Spinal cord (tissue), 10 donors: ENCODE data around the gene PMVK. TPM values are rescaled to one million over a fixed set of nuclear protein-coding genes. Genes with fewer than 3 reads are reported as not detected.
A peak's percentile ranks its signal among the peaks of the same experiment; 100 is the strongest.
"Not testable (repeated sequence)": the region's sequence is repeated elsewhere in the genome, so short reads cannot be mapped to it uniquely, and the experiment has no call there.

Experiments used
- DNase-seq, 6 donors: peaks; one replicate each; pipeline versions ENCODE4 v3.0.0 to v3.0.0-alpha.2; 2013 to 2015; ENCODE audit warnings: low spot score in 6 of 6, low read depth in 4 of 6
- H3K27ac ChIP-seq: one replicate; pipeline ENCODE4 v1.5.1; 2013; ENCODE audit warnings: low read depth, low read length, control low read depth
- H3K27me3 ChIP-seq: one replicate; pipeline ENCODE4 v1.6.1; 2013; ENCODE audit warnings: low read length; ENCODE audit not compliant: control insufficient read depth, insufficient read depth
- H3K36me3 ChIP-seq: one replicate; pipeline ENCODE4 v1.6.1; 2013; ENCODE audit warnings: low read length; ENCODE audit not compliant: control insufficient read depth, insufficient read depth
- H3K4me1 ChIP-seq: one replicate; pipeline ENCODE4 v1.6.1; 2013; ENCODE audit warnings: low read length; ENCODE audit not compliant: control insufficient read depth, insufficient read depth
- H3K4me3 ChIP-seq: one replicate; pipeline ENCODE4 v1.5.1; 2013; ENCODE audit warnings: low read depth, low read length, control low read depth
- H3K9me3 ChIP-seq: one replicate; pipeline ENCODE4 v1.6.1; 2013; ENCODE audit warnings: low read length; ENCODE audit not compliant: control insufficient read depth, insufficient read depth
- WGBS: methylation state at CpG from one replicate; pipeline ENCODE4 v1.1.5; 2013; ENCODE audit warnings: missing lambda C conversion rate; ENCODE audit not compliant: insufficient coverage; 5-methylcytosine and 5-hydroxymethylcytosine counted together
- long read RNA-seq, 4 donors: transcript quantifications; one replicate each; lab custom pipeline, GENCODE V29; 2026
- polyA plus RNA-seq, 2 donors: library from polyadenylated mRNA; unstranded; fragments of 120-200 nt; gene quantifications; one replicate each; pipeline ENCODE4 v1.2.1, GENCODE V29; 2013; ENCODE audit not compliant: insufficient read length in 2 of 2
- total RNA-seq, 2 donors: library from RNA; depleted of rRNA in 1 of 2; stranded (reverse); fragments of 120-200 nt in 1 of 2; fragments of >200 nt in 1 of 2; gene quantifications; one replicate each; pipeline versions ENCODE4 v1.2.3 to v1.2.4, GENCODE V29; 2013 to 2014
- donor health status: healthy.

The PMVK gene
- total RNA-seq: 10 to 100 TPM; 10.6 to 15.3 TPM
- 10 to 100 TPM; 43.2 to 45.3 TPM for polyA plus RNA-seq
- long read RNA-seq, donor 1, transcript PMVK-201 (5 exons, 1,280 nt): major isoform, 38 of 79 reads
- long read RNA-seq, donor 1, partial matches to known transcripts: 41 of 79 reads
- long read RNA-seq, donor 1, other reads (novel, unspliced or antisense): 0 of 79 reads
- long read RNA-seq, donor 2, transcript PMVK-201 (5 exons, 1,280 nt): major isoform, 16 of 26 reads
- long read RNA-seq, donor 2, partial matches to known transcripts: 10 of 26 reads
- long read RNA-seq, donor 2, other reads (novel, unspliced or antisense): 0 of 26 reads
- long read RNA-seq, donor 3, transcript PMVK-201 (5 exons, 1,280 nt): major isoform, 15 of 32 reads
- long read RNA-seq, donor 3, partial matches to known transcripts: 17 of 32 reads
- long read RNA-seq, donor 3, other reads (novel, unspliced or antisense): 0 of 32 reads
- long read RNA-seq, donor 4, transcript PMVK-201 (5 exons, 1,280 nt): major isoform, 37 of 99 reads
- long read RNA-seq, donor 4, partial matches to known transcripts: 62 of 99 reads
- long read RNA-seq, donor 4, other reads (novel, unspliced or antisense): 0 of 99 reads

DNA sequence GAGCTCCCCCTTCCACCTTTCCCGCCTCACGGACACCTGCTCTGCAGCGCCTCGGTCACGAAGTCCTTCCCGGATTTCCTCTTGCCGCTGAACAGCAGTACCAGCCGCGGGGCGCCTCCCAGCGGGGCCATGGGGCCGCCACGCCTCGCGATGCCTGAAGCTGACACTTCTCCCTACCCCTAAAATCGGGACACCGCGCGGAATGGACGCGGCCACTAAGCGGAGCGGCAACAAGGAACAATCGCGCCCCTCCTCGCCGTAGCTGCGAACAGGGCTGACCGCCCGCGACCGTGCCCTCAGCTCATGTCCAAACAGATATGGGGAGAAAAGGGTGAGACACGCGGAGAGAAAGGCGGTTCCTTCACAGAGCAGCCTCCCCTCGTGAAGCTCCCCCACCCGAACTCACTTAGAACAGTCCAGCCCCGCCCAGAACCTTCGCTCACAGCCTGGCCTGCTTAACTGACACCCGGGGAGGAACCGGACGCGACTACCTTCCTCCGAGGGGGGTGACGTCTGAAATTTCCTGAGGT, at the start of gene PMVK:
PMVK (minus strand) TSS at position 165 of the 530 bp plus-strand sequence; CDS start at position 131, 34 bp downstream.
- peaks cover 5% of the 10 kb centered on the region for H3K36me3 ChIP-seq
- peak; percentile 91 to 99 (median 94) for DNase-seq
- H3K27me3 ChIP-seq: no peaks in the 10 kb centered on the region
- H3K9me3 ChIP-seq: no peaks in the 10 kb centered on the region
- H3K4me1 ChIP-seq: peaks cover 35% of the 10 kb centered on the region
- peak within 1 kb of the TSS; percentile 99 for H3K27ac ChIP-seq
- 0% methylated on average over 43 of the region's 45 CpGs for WGBS
- H3K4me3 ChIP-seq: peak within 1 kb of the TSS; percentile 99

DNA sequence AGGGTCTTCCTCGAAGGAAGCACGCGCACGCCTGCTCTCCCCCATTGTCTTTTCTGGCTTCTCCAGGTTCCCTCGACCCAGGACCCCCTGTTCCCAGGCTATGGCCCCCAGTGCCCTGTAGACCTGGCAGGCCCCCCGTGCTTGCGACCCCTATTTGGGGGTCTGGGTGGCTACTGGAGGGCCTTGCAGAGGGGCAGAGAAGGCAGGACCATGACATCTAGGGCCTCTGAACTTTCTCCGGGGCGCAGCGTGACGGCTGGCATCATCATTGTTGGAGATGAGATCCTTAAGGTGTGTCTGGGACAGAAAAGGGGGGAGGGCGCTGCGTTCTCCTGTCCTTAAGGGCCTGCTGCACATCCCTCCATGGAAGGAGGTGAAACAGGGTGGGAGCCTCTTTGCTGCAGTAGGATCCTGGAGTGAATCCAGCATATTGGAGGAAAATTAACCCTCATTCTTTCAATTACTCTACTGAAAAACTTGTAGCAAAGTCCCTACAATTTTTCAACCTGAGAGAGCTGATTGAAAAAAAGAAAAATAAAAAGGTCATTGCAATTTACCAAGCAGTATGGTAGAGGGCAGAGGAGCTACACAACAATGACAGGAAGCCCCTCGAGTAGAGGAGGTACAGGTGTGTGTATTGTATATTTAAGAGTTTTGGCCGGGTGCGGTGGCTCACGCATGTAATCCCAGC, 47.4 kb upstream of the PMVK start:
- 16% methylated on average over 14 of the region's 17 CpGs for WGBS
- H3K27ac ChIP-seq: peak overlapping the region; percentile 67
- H3K9me3 ChIP-seq: no peaks in the 10 kb centered on the region
- H3K36me3 ChIP-seq: peaks cover 31% of the 10 kb centered on the region
- H3K4me3 ChIP-seq: peak overlapping the region; percentile 88
- H3K4me1 ChIP-seq: peaks cover 24% of the 10 kb centered on the region
- no peaks in the 10 kb centered on the region for H3K27me3 ChIP-seq
- no peak for DNase-seq

DNA sequence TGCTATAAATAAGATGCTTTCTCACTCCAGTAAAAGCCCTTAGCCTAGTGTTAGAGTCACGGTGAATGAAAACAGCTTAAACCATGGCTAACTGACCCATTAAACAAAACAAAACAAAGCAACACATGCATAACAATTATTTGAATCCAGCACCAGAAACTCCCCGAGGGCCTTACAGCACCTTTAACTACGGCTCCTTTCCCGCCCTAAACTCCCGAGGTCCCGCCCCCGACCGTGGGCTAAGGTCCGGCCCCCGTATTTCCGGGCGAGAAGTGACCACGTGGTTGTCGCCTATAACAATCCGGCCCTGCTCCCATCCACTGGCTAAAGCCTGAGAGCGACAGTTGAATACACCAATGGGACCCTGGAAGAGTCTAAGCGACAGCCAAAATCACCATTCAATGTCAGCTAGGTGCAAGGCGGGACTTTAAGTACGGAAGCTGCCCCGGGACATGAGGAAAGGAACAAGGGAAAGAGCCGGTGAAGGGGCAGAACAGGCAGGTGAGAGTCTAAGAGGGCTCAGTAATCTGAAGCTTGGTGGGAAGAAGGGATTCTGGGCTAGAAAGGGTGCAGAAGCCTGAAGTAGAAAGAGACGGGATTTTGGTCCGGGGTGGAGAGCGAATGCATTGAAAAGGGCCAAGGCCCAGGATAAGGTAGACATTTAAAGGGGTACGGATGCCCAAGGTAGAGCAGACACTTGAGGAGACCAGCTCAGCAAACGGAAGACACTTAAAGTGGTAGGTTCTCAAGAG, 46.6 kb upstream of the PMVK start, which contains the start of gene FLAD1:
FLAD1 (plus strand) TSS at position 448 of the 752 bp plus-strand sequence. CDS start 351 bp downstream, outside the sequence.
- no peaks in the 10 kb centered on the region for H3K27me3 ChIP-seq
- H3K4me3 ChIP-seq: peak within 1 kb of the TSS; percentile 88
- WGBS: 0% methylated on average over 26 of the region's 26 CpGs
- H3K36me3 ChIP-seq: peaks cover 23% of the 10 kb centered on the region
- no peaks in the 10 kb centered on the region for H3K9me3 ChIP-seq
- peak within 1 kb of the TSS; percentile 67 for H3K27ac ChIP-seq
- peak; percentile 99 to 100 (median 100) for DNase-seq
- H3K4me1 ChIP-seq: peaks cover 20% of the 10 kb centered on the region

DNA sequence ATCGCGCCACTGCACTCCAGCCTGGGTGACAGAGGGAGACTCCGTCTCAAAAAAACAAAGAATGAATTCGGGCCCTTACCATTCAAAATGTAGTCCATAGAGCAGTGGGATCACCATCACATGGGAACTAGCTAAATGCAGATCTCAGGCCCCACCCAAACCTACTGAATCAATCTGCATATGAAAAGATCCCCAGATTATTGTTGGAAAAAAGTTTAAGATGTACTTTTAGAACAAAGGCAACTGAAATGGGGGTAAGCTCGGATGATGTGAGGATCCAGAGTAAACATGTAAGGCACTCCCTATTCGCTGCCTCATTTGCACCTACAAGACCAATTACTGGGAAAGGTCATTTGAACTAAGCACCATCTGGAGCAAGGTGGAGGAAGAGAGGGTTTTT, 45.8 kb upstream of the PMVK start:
- no peaks in the 10 kb centered on the region for H3K27me3 ChIP-seq
- peaks cover 16% of the 10 kb centered on the region for H3K36me3 ChIP-seq
- 58% methylated on average over 5 of the region's 6 CpGs for WGBS
- H3K4me3 ChIP-seq: peak overlapping the region; percentile 88
- H3K4me1 ChIP-seq: peaks cover 20% of the 10 kb centered on the region
- peak overlapping the region; percentile 7 for H3K27ac ChIP-seq
- no peaks in the 10 kb centered on the region for H3K9me3 ChIP-seq
- no peak for DNase-seq

DNA sequence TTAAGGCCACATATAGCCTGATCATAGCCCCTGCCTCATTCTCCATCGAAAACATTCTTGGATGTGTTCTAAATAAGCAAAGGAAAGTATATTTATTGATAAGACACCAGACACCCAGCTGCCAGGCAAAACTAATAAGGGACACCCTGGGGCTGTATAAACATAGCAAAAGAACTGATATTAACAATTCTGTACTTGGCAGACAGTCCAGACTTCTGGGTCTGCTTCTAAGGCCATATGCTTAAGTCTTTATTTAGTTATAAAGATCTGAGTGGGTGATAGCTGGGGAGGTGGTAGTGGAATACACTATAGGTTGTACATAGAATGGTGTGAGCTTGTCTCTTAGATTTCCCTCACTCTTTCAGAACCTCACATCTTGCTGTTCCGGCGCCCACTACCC, 41.8 kb upstream of the PMVK start:
- WGBS: no CpG with 5 or more reads among the region's 3 CpGs
- peaks cover 3% of the 10 kb centered on the region for H3K36me3 ChIP-seq
- H3K27me3 ChIP-seq: no peaks in the 10 kb centered on the region
- no peak overlapping the region for H3K4me3 ChIP-seq
- DNase-seq: no peak
- H3K9me3 ChIP-seq: no peaks in the 10 kb centered on the region
- H3K4me1 ChIP-seq: peaks cover 15% of the 10 kb centered on the region
- no peak overlapping the region for H3K27ac ChIP-seq

DNA sequence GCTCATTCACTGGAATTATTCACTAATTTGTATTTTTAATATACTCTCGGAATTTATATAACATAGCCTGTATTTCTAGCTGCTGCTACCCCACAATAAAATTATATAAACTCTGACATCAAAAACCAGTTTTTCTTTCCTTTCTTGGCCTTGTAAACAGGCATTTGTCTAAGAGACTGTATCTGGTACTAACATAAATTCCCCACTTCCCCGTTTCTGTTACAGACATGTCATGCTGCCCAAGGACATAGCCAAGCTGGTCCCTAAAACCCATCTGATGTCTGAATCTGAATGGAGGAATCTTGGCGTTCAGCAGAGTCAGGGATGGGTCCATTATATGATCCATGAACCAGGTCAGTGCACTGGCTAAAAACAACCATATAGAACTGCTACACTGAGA, 41.2 kb upstream of the PMVK start:
- not testable (repeated sequence) for H3K36me3 ChIP-seq, DNase-seq, H3K9me3 ChIP-seq, H3K27ac ChIP-seq, H3K27me3 ChIP-seq, H3K4me3 ChIP-seq
- no CpG with 5 or more reads among the region's 3 CpGs for WGBS
- H3K4me1 ChIP-seq: peaks cover 20% of the 10 kb centered on the region

DNA sequence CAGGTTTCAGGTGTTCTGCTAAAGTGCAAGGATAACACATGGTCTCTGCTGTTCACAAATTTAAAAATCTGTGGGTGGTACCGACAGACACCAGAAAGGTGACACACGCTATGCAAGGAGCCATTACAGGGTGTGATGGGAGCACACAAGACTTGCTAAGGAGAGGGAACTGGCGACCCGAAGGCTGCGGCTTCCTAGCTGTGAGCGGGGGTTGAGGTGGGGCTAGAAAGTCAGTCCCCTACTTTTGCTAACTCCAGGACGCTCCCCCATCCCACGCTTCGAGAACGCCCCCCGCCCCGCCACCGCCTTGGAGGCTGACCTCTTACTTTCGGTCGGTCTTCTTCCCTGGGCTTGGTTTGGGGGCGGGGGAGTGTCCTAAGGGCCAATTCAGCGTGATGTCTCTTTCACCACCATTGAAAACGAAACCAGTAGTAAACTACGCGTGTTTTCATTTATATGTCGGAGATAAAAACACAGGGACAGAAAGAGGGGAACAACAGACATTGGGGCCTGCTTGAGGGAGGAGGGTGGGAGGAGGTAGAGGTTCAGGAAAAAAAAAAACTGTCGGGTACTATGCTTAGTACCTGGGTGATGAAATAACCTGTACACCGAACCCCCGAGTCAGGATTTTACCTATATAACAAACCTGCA, 39.0 kb upstream of the PMVK start:
- 0% methylated on average over 6 of the region's 24 CpGs for WGBS

DNA sequence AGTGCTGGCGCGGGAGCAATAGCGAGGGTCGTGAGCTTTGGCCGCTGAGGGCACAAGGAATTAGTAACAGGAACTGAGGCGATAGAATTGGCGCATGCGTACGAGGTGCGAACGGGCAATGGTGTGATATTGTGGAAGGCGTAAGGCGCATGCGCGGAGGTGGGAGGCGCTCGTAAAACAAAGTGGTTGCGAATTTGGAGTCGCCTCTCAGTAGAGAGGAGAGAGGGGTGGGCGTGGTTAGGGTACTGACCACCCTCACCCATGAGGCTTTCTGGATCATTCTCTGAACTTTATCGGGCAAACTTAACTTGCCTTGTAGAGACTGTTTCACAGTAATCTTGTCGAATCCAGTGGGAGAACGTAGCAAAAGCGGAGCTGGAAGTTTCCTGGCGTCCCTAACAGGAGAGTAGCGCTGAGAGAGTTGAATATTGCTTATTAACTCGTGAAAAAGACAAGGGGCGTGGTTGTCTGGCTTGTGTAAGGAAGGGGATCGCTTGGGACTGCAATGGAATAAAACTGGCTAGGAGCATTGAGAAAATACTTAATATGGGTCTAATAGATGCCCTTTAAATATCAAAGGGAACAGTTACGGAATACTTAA, 38.4 kb upstream of the PMVK start:
- under 1% methylated on average over 29 of the region's 30 CpGs for WGBS
- H3K36me3 ChIP-seq: no peaks in the 10 kb centered on the region
- DNase-seq: peak; percentile 92 to 99 (median 98)
- peak overlapping the region; percentile 76 for H3K4me3 ChIP-seq
- no peaks in the 10 kb centered on the region for H3K9me3 ChIP-seq
- no peaks in the 10 kb centered on the region for H3K27me3 ChIP-seq
- peak overlapping the region; percentile 98 for H3K27ac ChIP-seq
- H3K4me1 ChIP-seq: peaks cover 37% of the 10 kb centered on the region

More for the DNA sequence above, 39.0 kb upstream of the PMVK start:
- H3K4me3 ChIP-seq: peak overlapping the region; percentile 76
- peaks cover 31% of the 10 kb centered on the region for H3K4me1 ChIP-seq
- peak in 2 of 6 donors; percentile 14 to 57 for DNase-seq
- no peaks in the 10 kb centered on the region for H3K36me3 ChIP-seq
- peak overlapping the region; percentile 98 for H3K27ac ChIP-seq
- no peaks in the 10 kb centered on the region for H3K9me3 ChIP-seq
- no peaks in the 10 kb centered on the region for H3K27me3 ChIP-seq
